Mesothelial cell of epicardium (in vitro differentiated cells): ENCODE results near the gene NAB2. TPM values are rescaled to one million over a fixed set of nuclear protein-coding genes. Genes with fewer than 3 reads are reported as not detected.

Experiments
- DNase-seq, 2 experiments: peaks; one replicate each; pipeline ENCODE4 v3.0.0; 2021; ENCODE audit warnings: low spot score in 2 of 2; ENCODE audit not compliant: unreplicated experiment in 2 of 2
- H3K27ac Mint-ChIP-seq: 2 replicates; pipeline ENCODE4 v1.8.0; 2021; ENCODE audit warnings: mixed read lengths
- H3K27me3 Mint-ChIP-seq: 2 replicates; pipeline ENCODE4 v1.8.0; 2021; ENCODE audit warnings: low read depth, mixed read lengths
- H3K36me3 Mint-ChIP-seq: 2 replicates; pipeline ENCODE4 v1.8.0; 2021; ENCODE audit warnings: mixed read lengths
- H3K4me1 Mint-ChIP-seq: 2 replicates; pipeline ENCODE4 v1.8.0; 2021; ENCODE audit warnings: mixed read lengths
- H3K4me3 Mint-ChIP-seq: 2 replicates; pipeline ENCODE4 v1.8.0; 2021; ENCODE audit warnings: mild to moderate bottlenecking, moderate library complexity, mixed read lengths
- H3K9me3 Mint-ChIP-seq: 2 replicates; pipeline ENCODE4 v1.8.0; 2021; ENCODE audit warnings: mixed read lengths
- CTCF ChIP-seq: fragments of 200-600 bp; sonication (generic); IDR thresholded peaks from one replicate; pipeline ENCODE4 v1.5.0; 2021; ENCODE audit warnings: antibody characterized with exemption; ENCODE audit not compliant: unreplicated experiment
- total RNA-seq: library from RNA; stranded (reverse); gene quantifications from 3 replicates; pipeline ENCODE4 v1.2.1, GENCODE V29; 2021

NAB2 gene
- total RNA-seq, 1 donor from 2014 or later = 53.7 TPM

DNA sequence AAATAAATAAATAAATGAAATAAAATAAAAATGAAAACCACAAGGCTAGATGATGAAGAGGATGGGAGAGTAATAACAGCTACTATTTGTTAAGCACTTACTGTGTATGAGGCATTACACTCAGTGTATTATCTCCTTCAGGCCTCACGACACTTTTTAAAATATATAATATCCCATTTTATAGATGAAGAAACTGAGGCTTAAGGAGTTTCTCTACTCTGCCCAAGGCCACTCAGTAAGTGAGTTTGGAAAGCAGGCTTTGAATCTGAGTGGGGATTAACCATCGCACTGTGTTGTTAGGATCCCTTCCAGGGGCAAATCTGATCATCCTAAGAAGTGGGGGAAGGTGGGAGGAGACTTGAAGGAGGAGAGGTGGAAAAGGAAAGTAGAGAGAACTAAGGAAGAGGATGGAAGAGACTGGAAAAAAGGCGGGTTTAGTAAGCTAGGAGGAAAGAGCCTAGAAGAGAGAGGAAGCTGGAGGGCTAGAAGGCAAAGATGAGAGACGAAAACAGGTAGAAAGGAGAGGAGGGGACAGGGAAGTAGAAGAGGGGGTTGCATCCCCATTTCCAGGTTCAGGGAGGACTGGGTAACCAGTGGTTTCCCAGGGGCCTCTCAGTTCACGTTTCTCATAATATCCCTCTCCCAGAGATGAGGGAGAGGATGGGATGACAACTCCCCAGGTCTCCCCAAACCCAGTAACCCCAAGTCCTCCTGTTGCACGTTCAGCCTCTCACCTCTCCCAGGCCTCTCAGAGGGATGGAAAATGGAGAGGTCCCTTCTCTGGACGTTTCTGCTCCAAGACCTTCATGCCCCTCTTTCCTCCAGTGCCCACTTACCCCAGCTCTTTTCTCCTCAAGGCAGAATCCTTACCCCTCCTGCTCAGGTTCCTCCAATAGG lies 20.5 kb downstream of the NAB2 start:
- peak overlapping the region; percentile 97 for H3K27ac Mint-ChIP-seq
- H3K27me3 Mint-ChIP-seq = no peaks in the 10 kb centered on the region
- no peak for TF ChIP-seq CTCF
- peaks cover 23% of the 10 kb centered on the region for H3K36me3 Mint-ChIP-seq
- no peak for DNase-seq
- H3K9me3 Mint-ChIP-seq = no peaks in the 10 kb centered on the region
- H3K4me3 Mint-ChIP-seq = peak overlapping the region; percentile 81
- H3K4me1 Mint-ChIP-seq = peaks cover 40% of the 10 kb centered on the region

DNA sequence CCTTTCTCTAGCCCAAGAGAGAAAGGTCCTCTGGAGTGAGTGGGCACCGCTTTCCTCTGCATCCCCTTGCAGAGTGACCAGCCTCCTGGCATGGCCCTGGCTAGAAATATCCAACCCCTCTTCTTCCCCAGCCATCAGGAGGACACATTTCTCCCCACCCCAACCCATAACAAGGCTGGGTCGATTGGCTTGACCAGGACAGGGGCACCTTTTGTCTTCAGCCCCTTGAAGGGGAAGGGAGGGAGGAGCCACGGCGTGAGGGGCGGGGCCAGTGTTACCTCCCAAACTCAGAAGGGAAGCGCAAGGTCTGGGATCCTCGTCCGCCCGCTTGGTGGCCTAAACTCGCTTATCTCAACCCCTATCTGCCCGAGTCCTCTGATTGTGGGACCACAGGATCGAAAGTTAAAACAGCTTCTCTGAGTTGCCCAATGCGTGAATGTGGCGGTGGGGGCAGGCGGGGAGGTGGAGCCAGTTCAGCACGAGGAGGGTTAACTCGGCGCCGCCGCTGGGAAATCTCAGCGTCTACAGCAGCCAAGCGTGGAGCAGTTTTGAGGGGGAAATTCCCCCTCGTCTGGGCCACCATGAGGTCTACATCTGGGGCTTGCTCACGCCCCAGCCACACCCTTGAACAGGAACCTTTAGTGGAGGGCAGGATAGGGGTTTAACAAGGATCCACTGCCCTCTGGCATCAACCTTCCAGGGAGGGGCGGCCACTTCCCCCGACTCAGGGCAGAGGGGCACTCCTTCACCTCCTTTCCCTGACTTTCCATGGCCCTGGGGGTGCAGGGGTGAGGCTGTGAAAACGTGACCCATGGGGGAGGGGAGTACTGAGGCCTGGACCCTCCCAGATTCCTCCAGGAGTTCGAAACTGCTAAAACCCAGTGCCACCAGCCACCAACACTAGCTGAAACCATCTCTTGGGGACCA lies 21.5 kb downstream of the NAB2 start:
- DNase-seq = peak in 1 of 2 experiments; percentile 74
- Mint-ChIP-seq H3K36me3 (peaks cover 18% of the 10 kb centered on the region), H3K27ac (peak overlapping the region; percentile 97), H3K27me3 (no peaks in the 10 kb centered on the region), H3K9me3 (no peaks in the 10 kb centered on the region), H3K4me1 (peaks cover 40% of the 10 kb centered on the region), H3K4me3 (peak overlapping the region; percentile 81)
- no peak for TF ChIP-seq CTCF

GRCh38 chr12:57111031-57111734 lies 22.3 kb downstream of the NAB2 start, which contains the start of gene STAT6:
Gene STAT6 (minus strand): TSS chr12:57111362. CDS start chr12:57108278, 3,084 bp downstream.
- Mint-ChIP-seq H3K4me1 (peaks cover 43% of the 10 kb centered on the region), H3K36me3 (peaks cover 12% of the 10 kb centered on the region), H3K27me3 (no peaks in the 10 kb centered on the region), H3K9me3 (no peaks in the 10 kb centered on the region), H3K27ac (peak within 1 kb of the TSS; percentile 97), H3K4me3 (peak within 1 kb of the TSS; percentile 81)
- peak in 1 of 2 experiments; percentile 68 for DNase-seq
- no peak for TF ChIP-seq CTCF

- H3K4me1 Mint-ChIP-seq = peaks cover 45% of the 10 kb centered on the region
- DNase-seq = no peak
- H3K27ac Mint-ChIP-seq = peak overlapping the region; percentile 97
- H3K27me3 Mint-ChIP-seq = no peaks in the 10 kb centered on the region
- H3K9me3 Mint-ChIP-seq = no peaks in the 10 kb centered on the region
- no peaks in the 10 kb centered on the region for H3K36me3 Mint-ChIP-seq
- peak overlapping the region; percentile 81 for H3K4me3 Mint-ChIP-seq
- TF ChIP-seq CTCF = peak; percentile 75
Observed at GRCh38 chr12:57112492-57113294, 23.8 kb downstream of the NAB2 start.
